SK-N-SH (cell line): ENCODE data around the gene TTC21B. TPM values are rescaled to one million over a fixed set of nuclear protein-coding genes. Genes with fewer than 3 reads are reported as not detected.
A peak's percentile ranks its signal among the peaks of the same experiment; 100 is the strongest.

Experiments
- CTCF ChIA-PET: fragments of 300-600, 350-600 bp; formaldehyde crosslinking; extraction: SDS; loops from one replicate; lab custom pipeline; 2021; lab: Yijun Ruan, JAX
- POLR2A ChIA-PET: fragments of 350-600 bp; sonication (Branson Sonifier 250); formaldehyde crosslinking; extraction: SDS; loops from one replicate; lab custom pipeline; 2020; ENCODE audit warnings: antibody characterized with exemption, inconsistent platforms; lab: Yijun Ruan, JAX
- DNase-seq: peaks from one replicate; pipeline ENCODE4 v3.0.0; 2012
- H2AFZ ChIP-seq: fragments of 200-600 bp; sonication (generic); 2 replicates; pipeline ENCODE4 v1.8.1; 2016; ENCODE audit warnings: antibody characterized with exemption, mild to moderate bottlenecking, low read depth
- H3F3A ChIP-seq: fragments of 200-600 bp; sonication (generic); replicated peaks from 2 replicates; pipeline ENCODE3; 2016; ENCODE audit warnings: antibody characterized with exemption, mild to moderate bottlenecking; ENCODE audit not compliant: insufficient read depth
- H3K27ac ChIP-seq, 2 experiments: fragments of 200-500 bp in 1 of 2; fragments of 200-600 bp in 1 of 2; sonication (Bioruptor generic) in 1 of 2; sonication (generic), shearing (Covaris generic) in 1 of 2; 2 replicates each; pipeline versions ENCODE4 v1.5.1 to v1.6.1; 2014 to 2016; ENCODE audit warnings: low read depth in 2 of 2, inconsistent platforms in 1 of 2, low read length in 1 of 2, mild to moderate bottlenecking in 1 of 2, mixed read lengths in 1 of 2
- H3K27me3 ChIP-seq: fragments of 200-600 bp; sonication (generic), shearing (Covaris generic); 2 replicates; pipeline ENCODE4 v1.6.1; 2016; ENCODE audit warnings: mixed run types; ENCODE audit not compliant: insufficient read depth
- H3K36me3 ChIP-seq, 2 experiments: fragments of 200-500 bp in 1 of 2; fragments of 200-600 bp in 1 of 2; sonication (Bioruptor generic) in 1 of 2; sonication (generic) in 1 of 2; replicated peaks in 1 of 2; 2 replicates each; pipeline versions ENCODE3 to v1.5.1; 2014 to 2016; ENCODE audit warnings: low read length in 1 of 2, mild to moderate bottlenecking in 1 of 2; ENCODE audit not compliant: insufficient read depth in 2 of 2, control insufficient read depth in 1 of 2
- H3K4me1 ChIP-seq, 2 experiments: fragments of 200-500 bp in 1 of 2; fragments of 200-600 bp in 1 of 2; sonication (Bioruptor generic) in 1 of 2; sonication (generic), shearing (Covaris generic) in 1 of 2; 2 replicates each; pipeline versions ENCODE4 v1.5.1 to v1.6.1; 2014 to 2016; ENCODE audit warnings: low read depth in 1 of 2, low read length in 1 of 2, mixed run types in 1 of 2; ENCODE audit not compliant: insufficient read depth in 2 of 2, control insufficient read depth in 1 of 2
- H3K4me2 ChIP-seq: fragments of 200-600 bp; sonication (generic), shearing (Covaris generic); 2 replicates; pipeline ENCODE4 v1.6.1; 2017; ENCODE audit warnings: mixed run types
- H3K4me3 ChIP-seq, 2 experiments: fragments of 200-500 bp in 1 of 2; fragments of 200-600 bp in 1 of 2; sonication (Bioruptor generic) in 1 of 2; sonication (generic), shearing (Covaris generic) in 1 of 2; 2 replicates each; pipeline versions ENCODE4 v1.5.1 to v1.8.1; 2014 to 2016; ENCODE audit warnings: low read depth in 2 of 2, inconsistent platforms in 1 of 2, low read length in 1 of 2, mild to moderate bottlenecking in 1 of 2, mixed read lengths in 1 of 2, moderate library complexity in 1 of 2
- H3K79me2 ChIP-seq: fragments of 200-600 bp; sonication (generic); 2 replicates; pipeline ENCODE4 v1.8.1; 2017; ENCODE audit warnings: mild to moderate bottlenecking; ENCODE audit not compliant: insufficient read depth
- H3K9ac ChIP-seq: fragments of 200-600 bp; sonication (generic); 2 replicates; pipeline ENCODE4 v1.6.1; 2017; ENCODE audit warnings: mixed run types
- H3K9me2 ChIP-seq: fragments of 200-600 bp; sonication (generic); 2 replicates; pipeline ENCODE4 v1.6.1; 2017; ENCODE audit warnings: mixed run types
- H3K9me3 ChIP-seq: fragments of 200-600 bp; sonication (generic); 2 replicates; pipeline ENCODE4 v1.6.1; 2017; ENCODE audit warnings: mixed run types, mild to moderate bottlenecking, moderate library complexity
- H4K20me1 ChIP-seq: fragments of 200-600 bp; sonication (generic); 2 replicates; pipeline ENCODE4 v1.6.1; 2017; ENCODE audit warnings: mild to moderate bottlenecking, mixed run types; ENCODE audit not compliant: insufficient read depth
- CTCF ChIP-seq: fragments of 200-600 bp; sonication (generic); IDR thresholded peaks from 2 replicates; pipeline ENCODE4 v1.6.1; 2017; ENCODE audit warnings: antibody characterized with exemption, mild to moderate bottlenecking, moderate library complexity
- EP300 ChIP-seq, 2 experiments: IDR thresholded peaks; 2 replicates each; pipeline versions ENCODE4 v1.4.0 to v1.6.1; 2012; ENCODE audit warnings: borderline replicate concordance in 1 of 2, low read depth in 1 of 2, low read length in 1 of 2
- EZH2phosphoT487 ChIP-seq: fragments of 200-600 bp; sonication (generic); IDR thresholded peaks from 2 replicates; pipeline ENCODE4 v1.6.1; 2017; ENCODE audit warnings: low read depth, mixed run types, mild to moderate bottlenecking, antibody characterized with exemption, moderate library complexity, borderline replicate concordance
- FOSL2 ChIP-seq: IDR thresholded peaks from 2 replicates; pipeline ENCODE4 v1.4.0; 2012; ENCODE audit warnings: low read depth, mild to moderate bottlenecking, moderate library complexity, borderline replicate concordance
- FOXJ3 ChIP-seq: sonication (generic); formaldehyde crosslinking; IDR thresholded peaks from 2 replicates; pipeline ENCODE4 v1.5.1; 2020; ENCODE audit warnings: mild to moderate bottlenecking, missing genetic modification reagents
- GABPA ChIP-seq: IDR thresholded peaks from 2 replicates; pipeline ENCODE4 v1.4.0; 2012; ENCODE audit warnings: low read depth, mild to moderate bottlenecking
- IRF3 ChIP-seq: fragments of 150-350 bp; IDR thresholded peaks from 2 replicates; pipeline ENCODE4 v1.6.1; 2016; ENCODE audit warnings: mild to moderate bottlenecking, low read depth, low read length
- NFIC ChIP-seq: IDR thresholded peaks from 2 replicates; pipeline ENCODE4 v1.4.0; 2012; ENCODE audit warnings: borderline replicate concordance
- POLR2AphosphoS5 ChIP-seq: IDR thresholded peaks from 2 replicates; pipeline ENCODE4 v1.6.1; 2012; ENCODE audit warnings: low read depth, low read length
- RAD21 ChIP-seq: IDR thresholded peaks from 2 replicates; pipeline ENCODE4 v1.6.1; 2012; ENCODE audit warnings: mild to moderate bottlenecking, low read length
- REST ChIP-seq: IDR thresholded peaks from 2 replicates; pipeline ENCODE4 v1.6.1; 2012; ENCODE audit warnings: mild to moderate bottlenecking, low read depth, low read length, moderate library complexity
- SMC3 ChIP-seq: IDR thresholded peaks from 2 replicates; pipeline ENCODE4 v1.6.1; 2012; ENCODE audit warnings: low read depth, low read length, improper control_type of control experiment
- TEAD4 ChIP-seq: IDR thresholded peaks from 2 replicates; pipeline ENCODE4 v1.4.0; 2012; ENCODE audit warnings: mild to moderate bottlenecking, borderline replicate concordance; ENCODE audit not compliant: insufficient read depth
- USF2 ChIP-seq: fragments of 150-350 bp; IDR thresholded peaks from 2 replicates; pipeline ENCODE4 v1.6.1; 2017; ENCODE audit warnings: antibody characterized with exemption, low read length, low read depth, borderline replicate concordance
- YY1 ChIP-seq: IDR thresholded peaks from 2 replicates; pipeline ENCODE4 v1.4.0; 2012; ENCODE audit warnings: low read depth, mild to moderate bottlenecking
- WGBS: methylation state at CpG from one replicate; pipeline ENCODE4 v1.1.6; 2017; ENCODE audit warnings: low lambda C conversion rate; 5-methylcytosine and 5-hydroxymethylcytosine counted together
- polyA plus RNA-seq, 3 experiments: library from polyadenylated mRNA; depleted of rRNA; stranded (reverse); fragments of >200 nt; gene quantifications; 2 replicates each; pipeline ENCODE4 v1.2.3, GENCODE V29; 2012

Gene TTC21B
- polyA plus RNA-seq, 1 of the 3 experiments (the other 2 are of a cell fraction) = 10.1 TPM

- Histone ChIP-seq H3K4me1 (no peaks in the 10 kb centered on the region), H3K27ac (no peak overlapping the region; a peak in 1 of 4 replicates), H3K27me3 (no peaks in the 10 kb centered on the region), H3K79me2 (no peaks in the 10 kb centered on the region), H3K4me3 (no peak overlapping the region; a peak in 1 of 4 replicates), H4K20me1 (no peaks in the 10 kb centered on the region), H2AFZ (peak overlapping the region; percentile 57), H3K9me2 (no peaks in the 10 kb centered on the region), H3K9ac (no peak overlapping the region), H3F3A (no peaks in the 10 kb centered on the region), H3K9me3 (no peaks in the 10 kb centered on the region), H3K4me2 (no peak overlapping the region), H3K36me3 (peaks cover 15 to 28% of the 10 kb centered on the region in 2 experiments)
- peak; percentile 44 for DNase-seq
- CTCF ChIA-PET = interaction anchor here (0.6 to 3.9 kb wide), 90 partner anchors 8 to 892 kb away, joined by 3 to 53 read pairs (median 4); partner anchors contain the start of genes CSRNP3, SCN2A and SCN3A
- TF ChIP-seq EP300 (IDR thresholded peaks at IDR 0.05; ENCODE audit: borderline replicate concordance in 1 of 2, low read depth in 1 of 2, low read length in 1 of 2) = no peak
- peak; percentile 96 for TF ChIP-seq RAD21
- no peak for TF ChIP-seq EZH2phosphoT487
- TF ChIP-seq YY1 = no peak
- TF ChIP-seq CTCF = peak; percentile 79
- TF ChIP-seq TEAD4 = no peak
- no peak for TF ChIP-seq USF2
- no peak for TF ChIP-seq POLR2AphosphoS5
- peak; percentile 49; the same call in 1 of the 2 replicates for TF ChIP-seq GABPA
- no peak for TF ChIP-seq FOXJ3 (CRISPR knock-in tag)
- peak; percentile 79 for TF ChIP-seq SMC3
- POLR2A ChIA-PET = no interaction called here
- WGBS = 43% methylated on average over 3 of the region's 3 CpGs
Measured at GRCh38 chr2:165874445-165875039, 79.0 kb downstream of the TTC21B start.

GRCh38 chr2:165872101-165872791 lies 81.3 kb downstream of the TTC21B start:
- Histone ChIP-seq H3K27ac (no peak overlapping the region), H3F3A (no peaks in the 10 kb centered on the region), H3K79me2 (no peaks in the 10 kb centered on the region), H3K27me3 (no peaks in the 10 kb centered on the region), H3K36me3 (peaks cover 4 to 21% of the 10 kb centered on the region in 2 experiments), H3K4me2 (no peak overlapping the region), H3K9ac (no peak overlapping the region), H3K4me1 (peaks cover 0 to 9% of the 10 kb centered on the region in 2 experiments; a peak in 2 of 4 replicates), H2AFZ (no peak overlapping the region), H3K9me2 (no peaks in the 10 kb centered on the region), H3K9me3 (no peaks in the 10 kb centered on the region), H4K20me1 (no peaks in the 10 kb centered on the region), H3K4me3 (no peak overlapping the region)
- CTCF ChIA-PET = interaction anchor here (0.8 to 3.9 kb wide), 8 partner anchors 8 to 856 kb away, joined by 3 to 53 read pairs (median 3); partner anchors contain the start of gene SCN2A
- POLR2A ChIA-PET = no interaction called here
- WGBS = 90% methylated on average over 5 of the region's 5 CpGs
- no peak for DNase-seq
- TF ChIP-seq RAD21 (no peak), REST (no peak), YY1 (no peak), IRF3 (no peak), FOSL2 (no peak), NFIC (no peak)
